Fibroblast of lung (primary cell): ENCODE data around the gene CLDND1. TPM values are rescaled to one million over a fixed set of nuclear protein-coding genes. Genes with fewer than 3 reads are reported as not detected.

Experiments
- DNase-seq, 2 donors: peaks; one replicate each; pipeline versions ENCODE4 v3.0.0 to v3.0.0-alpha.2; 2010; ENCODE audit warnings: low read depth in 2 of 2
- H2AFZ ChIP-seq: 2 replicates; pipeline ENCODE4 v1.5.1; 2012; ENCODE audit warnings: low read length, control low read depth, inconsistent platforms
- H3K27ac ChIP-seq: 2 replicates; pipeline ENCODE4 v1.5.1; 2011; ENCODE audit warnings: low read length, control low read depth; ENCODE audit not compliant: insufficient read depth
- H3K27me3 ChIP-seq: 2 replicates; pipeline ENCODE4 v1.5.1; 2011; ENCODE audit warnings: mild to moderate bottlenecking, low read length; ENCODE audit not compliant: control insufficient read depth, insufficient read depth
- H3K36me3 ChIP-seq: 2 replicates; pipeline ENCODE4 v1.5.1; 2011; ENCODE audit warnings: low read length; ENCODE audit not compliant: control insufficient read depth, insufficient read depth
- H3K4me1 ChIP-seq: 2 replicates; pipeline ENCODE4 v1.5.1; 2011; ENCODE audit warnings: low read length; ENCODE audit not compliant: control insufficient read depth, insufficient read depth; ENCODE audit errors: extremely low read depth
- H3K4me2 ChIP-seq: 2 replicates; pipeline ENCODE4 v1.5.1; 2011; ENCODE audit warnings: low read length, control low read depth; ENCODE audit not compliant: insufficient read depth; ENCODE audit errors: extremely low read depth
- H3K4me3 ChIP-seq, 4 experiments: fragments of 200-600 bp in 1 of 4; sonication (generic) in 1 of 4; replicated peaks in 1 of 4; 2 replicates each; pipeline ENCODE4 v1.5.1; 2011 to 2016; ENCODE audit warnings: low read length in 4 of 4, low read depth in 3 of 4, mild to moderate bottlenecking in 3 of 4, control low read depth in 2 of 4, inconsistent platforms in 1 of 4, mixed read lengths in 1 of 4; ENCODE audit not compliant: insufficient read depth in 1 of 4; ENCODE audit errors: control extremely low read depth in 1 of 4
- H3K79me2 ChIP-seq: 2 replicates; pipeline ENCODE4 v1.5.1; 2012; ENCODE audit warnings: mild to moderate bottlenecking, low read length, inconsistent platforms; ENCODE audit not compliant: control insufficient read depth, insufficient read depth
- H3K9ac ChIP-seq: 2 replicates; pipeline ENCODE4 v1.5.1; 2011; ENCODE audit warnings: mild to moderate bottlenecking, low read length, control low read depth; ENCODE audit not compliant: insufficient read depth
- H3K9me3 ChIP-seq: 2 replicates; pipeline ENCODE4 v1.5.1; 2012; ENCODE audit warnings: low read depth, low read length; ENCODE audit not compliant: control insufficient read depth, insufficient read depth
- H4K20me1 ChIP-seq: 2 replicates; pipeline ENCODE4 v1.5.1; 2011; ENCODE audit warnings: low read length; ENCODE audit not compliant: control insufficient read depth, insufficient read depth; ENCODE audit errors: extremely low read depth
- CTCF ChIP-seq, 2 donors: IDR thresholded peaks in 1 of 2; conservative IDR thresholded peaks in 1 of 2; 1 replicate in 1 of 2; 2 replicates in 1 of 2; pipeline ENCODE4 v1.5.1; 2011 to 2012; ENCODE audit warnings: low read length in 2 of 2, control low read depth in 1 of 2, inconsistent platforms in 1 of 2, low read depth in 1 of 2, mild to moderate bottlenecking in 1 of 2
- EZH2 ChIP-seq: IDR thresholded peaks from 2 replicates; pipeline ENCODE4 v1.5.1; 2012; ENCODE audit warnings: low read length, control low read depth, mild to moderate bottlenecking; ENCODE audit errors: missing control alignments
- polyA plus RNA-seq, 2 donors: library from polyadenylated mRNA; depleted of rRNA in 1 of 2; stranded (reverse) in 1 of 2; unstranded in 1 of 2; fragments of >200 nt; gene quantifications; 2 replicates each; pipeline ENCODE4 v1.2.1, GENCODE V29; 2011 to 2012; ENCODE audit warnings: missing spikeins in 1 of 2
- total RNA-seq: library from RNA; depleted of rRNA; stranded (reverse); fragments of >200 nt; gene quantifications from 2 replicates; pipeline ENCODE4 v1.2.1, GENCODE V29; 2014

The CLDND1 gene
- total and polyA plus RNA-seq, 2 donors (not counting 1 experiment from before 2014, with no cell fraction given): 76.8 to 127 TPM

- peaks cover 3% of the 10 kb centered on the region for H3K27me3 ChIP-seq
- no peak overlapping the region for H2AFZ ChIP-seq
- H3K4me3 ChIP-seq: no peak overlapping the region
- no peak overlapping the region for H3K27ac ChIP-seq
- no peaks in the 10 kb centered on the region for H3K79me2 ChIP-seq
- H3K4me2 ChIP-seq: no peak overlapping the region
- no peak for TF ChIP-seq CTCF (conservative IDR thresholded peaks at IDR 0.05 in 1 of 2, IDR thresholded peaks at IDR 0.05 in 1 of 2; ENCODE audit: low read depth in 1 of 2, low read length in 2 of 2)
- no peak for TF ChIP-seq EZH2
- no peaks in the 10 kb centered on the region for H3K9me3 ChIP-seq
- no peaks in the 10 kb centered on the region for H4K20me1 ChIP-seq
- DNase-seq: no peak
- H3K4me1 ChIP-seq: no peaks in the 10 kb centered on the region
- H3K36me3 ChIP-seq: no peaks in the 10 kb centered on the region
- H3K9ac ChIP-seq: no peak overlapping the region
Measured at GRCh38 chr3:98548544-98548943, 25.8 kb upstream of the CLDND1 start.

- no peaks in the 10 kb centered on the region for H3K4me1 ChIP-seq
- H4K20me1 ChIP-seq: no peaks in the 10 kb centered on the region
- H3K4me2 ChIP-seq: no peak overlapping the region
- no peaks in the 10 kb centered on the region for H3K36me3 ChIP-seq
- no peak overlapping the region for H3K27ac ChIP-seq
- H3K4me3 ChIP-seq: no peak overlapping the region
- no peak overlapping the region for H3K9ac ChIP-seq
- no peaks in the 10 kb centered on the region for H3K27me3 ChIP-seq
- no peaks in the 10 kb centered on the region for H3K79me2 ChIP-seq
- H2AFZ ChIP-seq: no peak overlapping the region
- H3K9me3 ChIP-seq: no peaks in the 10 kb centered on the region
- no peak for DNase-seq
- TF ChIP-seq CTCF (conservative IDR thresholded peaks at IDR 0.05 in 1 of 2, IDR thresholded peaks at IDR 0.05 in 1 of 2; ENCODE audit: low read depth in 1 of 2, low read length in 2 of 2) (no peak), EZH2 (no peak)
Measured at GRCh38 chr3:98545940-98546339, 23.2 kb upstream of the CLDND1 start.

GRCh38 chr3:98542623-98543022 is 19.9 kb upstream of the CLDND1 start:
- Histone ChIP-seq H3K36me3 (no peaks in the 10 kb centered on the region), H3K9ac (no peak overlapping the region), H2AFZ (no peak overlapping the region), H3K27me3 (no peaks in the 10 kb centered on the region), H3K4me3 (no peak overlapping the region), H3K27ac (no peak overlapping the region), H4K20me1 (no peaks in the 10 kb centered on the region), H3K9me3 (no peaks in the 10 kb centered on the region), H3K4me2 (no peak overlapping the region), H3K4me1 (no peaks in the 10 kb centered on the region), H3K79me2 (no peaks in the 10 kb centered on the region)
- no peak for DNase-seq
- TF ChIP-seq CTCF (conservative IDR thresholded peaks at IDR 0.05 in 1 of 2, IDR thresholded peaks at IDR 0.05 in 1 of 2; ENCODE audit: low read depth in 1 of 2, low read length in 2 of 2) (no peak), EZH2 (no peak)
